Stimulated activated CD8-positive, alpha-beta memory T cell treated with anti-CD3 and anti-CD28 coated beads, Interleukin-4, amount 100 ng/mL, for 24 hours (primary cell): Measurements from ENCODE around the gene ARSA.
"Not testable (repeated sequence)": the region's sequence is repeated elsewhere in the genome, so short reads cannot be mapped to it uniquely, and the experiment has no call there.

Experiments used
- DNase-seq: peaks from one replicate; pipeline ENCODE4 v3.0.0-alpha.2; 2020; ENCODE audit warnings: low read depth

ARSA gene

DNA sequence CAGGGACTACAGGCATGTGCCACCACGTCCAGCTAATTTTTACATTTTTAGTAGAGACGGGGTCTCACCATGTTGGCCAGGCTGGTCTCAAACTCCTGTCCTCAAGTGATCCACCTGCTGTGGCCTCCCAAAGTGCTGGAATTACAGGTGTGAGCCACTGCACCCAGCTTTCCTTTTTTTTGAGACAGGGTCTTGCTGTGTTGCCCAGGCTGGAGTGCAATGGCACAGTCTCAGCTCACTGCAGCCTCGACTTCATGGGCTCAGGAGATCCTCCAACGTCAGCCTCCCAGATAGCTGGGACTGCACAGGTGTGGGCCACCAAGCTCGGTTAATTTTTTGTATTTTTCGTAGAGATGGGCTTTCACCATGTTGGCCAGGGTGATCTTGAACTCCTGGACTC is 26.7 kb upstream of the ARSA start:
- not testable (repeated sequence) for DNase-seq

DNA sequence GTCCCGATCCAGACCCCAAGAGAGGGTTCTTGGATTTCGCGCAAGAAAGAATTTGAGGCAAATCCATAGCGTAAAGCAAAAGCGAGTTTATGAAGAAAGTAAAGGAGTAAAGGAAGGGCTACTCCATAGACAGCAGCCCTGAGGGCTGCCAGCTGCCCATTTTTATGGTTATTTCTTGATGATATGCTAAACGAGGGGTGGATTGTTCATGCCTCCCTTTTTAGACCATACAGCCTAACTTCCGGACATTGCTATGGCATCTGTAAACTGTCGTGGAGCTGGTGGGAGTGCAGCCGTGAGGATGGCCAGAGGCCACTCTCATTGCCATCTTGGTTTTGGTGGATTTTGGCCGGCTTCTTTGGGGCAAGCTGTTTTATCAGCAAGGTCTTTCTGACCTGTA is 25.3 kb upstream of the ARSA start:
- DNase-seq, result no peak

DNA sequence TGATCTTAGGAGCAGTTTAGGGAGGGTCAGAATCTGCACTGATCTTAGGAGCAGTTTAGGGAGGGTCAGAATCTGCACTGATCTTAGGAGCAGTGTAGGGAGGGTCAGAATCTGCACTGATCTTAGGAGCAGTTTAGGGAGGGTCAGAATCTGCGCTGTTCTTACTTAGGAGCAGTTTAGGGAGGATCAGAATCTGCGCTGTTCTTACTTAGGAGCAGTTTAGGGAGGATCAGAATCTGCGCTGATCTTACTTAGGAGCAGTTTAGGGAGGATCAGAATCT is 15.8 kb upstream of the ARSA start:
- DNase-seq, result not testable (repeated sequence)

DNA sequence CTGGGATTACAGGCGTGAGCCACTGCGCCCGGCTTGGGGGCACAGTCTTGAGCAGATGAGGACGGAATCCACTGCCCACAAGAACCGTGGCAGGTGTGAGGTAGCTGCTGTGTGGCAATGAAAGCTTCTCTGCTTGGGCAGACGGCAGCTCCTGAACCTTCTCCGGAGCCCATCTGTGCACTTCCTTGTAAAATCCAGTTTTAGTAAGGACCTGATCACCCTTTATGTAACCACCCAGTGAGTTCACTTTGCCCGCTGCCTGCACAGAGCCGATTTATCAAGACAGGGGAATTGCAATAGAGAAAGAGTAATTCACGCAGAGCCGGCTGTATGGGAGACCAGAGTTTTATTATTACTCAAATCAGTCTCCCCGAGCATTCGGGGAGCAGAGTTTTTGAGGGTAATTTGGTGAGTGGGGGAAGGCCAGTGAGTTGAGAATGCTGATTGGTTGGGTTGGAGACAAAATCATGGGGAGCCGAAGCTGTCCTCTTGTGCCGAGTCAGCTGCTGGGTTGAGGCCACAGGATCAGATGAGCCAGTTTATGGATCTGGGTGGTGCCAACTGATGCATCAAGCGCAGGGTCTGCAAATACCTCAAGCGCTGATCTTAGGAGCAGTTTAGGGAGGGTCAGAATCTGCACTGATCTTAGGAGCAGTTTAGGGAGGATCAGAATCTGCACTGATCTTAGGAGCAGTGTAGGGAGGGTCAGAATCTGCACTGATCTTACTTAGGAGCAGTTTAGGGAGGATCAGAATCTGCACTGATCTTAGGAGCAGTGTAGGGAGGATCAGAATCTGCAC is 15.3 kb upstream of the ARSA start:
- not testable (repeated sequence) for DNase-seq

DNA sequence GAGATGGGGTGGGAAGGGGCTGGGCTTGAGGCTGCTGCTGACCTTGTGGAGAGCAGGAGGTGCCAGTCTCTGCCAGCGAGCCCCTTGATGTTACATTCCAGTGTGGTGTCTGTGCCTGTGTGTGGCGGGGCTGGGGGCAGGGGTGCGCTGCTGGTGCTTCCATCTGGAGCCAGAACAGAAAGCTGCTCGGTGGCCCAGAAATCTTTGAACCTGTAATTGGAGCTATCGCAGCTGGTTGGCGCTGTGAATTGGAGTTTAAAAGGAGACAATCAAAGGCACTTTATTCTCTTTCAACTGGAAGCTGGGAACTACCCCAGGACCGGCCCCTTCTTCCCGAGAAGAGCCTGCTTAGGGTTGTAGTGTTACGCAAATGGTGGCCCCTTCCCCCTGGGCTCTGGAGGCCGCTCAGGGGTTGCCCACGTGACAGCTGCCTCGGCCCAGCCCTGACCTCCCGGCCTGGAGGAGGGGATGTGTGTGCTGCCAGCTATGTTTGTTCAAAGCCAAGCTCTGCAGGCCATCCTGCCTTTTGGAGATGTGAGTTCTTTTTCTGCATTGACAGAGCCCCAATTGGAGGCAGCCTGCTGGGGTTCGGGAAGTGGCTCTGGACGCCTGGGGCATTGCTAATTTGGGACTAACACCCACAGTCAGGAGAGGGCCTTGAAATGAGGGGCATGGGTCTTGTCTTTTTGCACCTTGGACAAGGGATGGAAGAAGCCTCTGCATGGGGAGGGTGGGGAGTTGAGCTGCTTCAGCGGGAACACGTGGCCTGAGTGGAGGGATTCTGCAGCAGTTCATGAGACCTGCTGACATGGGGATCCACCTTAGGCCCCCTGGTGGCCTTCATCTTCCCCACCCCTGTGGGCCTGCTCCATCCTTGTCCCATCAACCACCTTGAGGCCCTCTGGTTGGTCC is 14.0 kb upstream of the ARSA start:
- DNase-seq, result no peak

DNA sequence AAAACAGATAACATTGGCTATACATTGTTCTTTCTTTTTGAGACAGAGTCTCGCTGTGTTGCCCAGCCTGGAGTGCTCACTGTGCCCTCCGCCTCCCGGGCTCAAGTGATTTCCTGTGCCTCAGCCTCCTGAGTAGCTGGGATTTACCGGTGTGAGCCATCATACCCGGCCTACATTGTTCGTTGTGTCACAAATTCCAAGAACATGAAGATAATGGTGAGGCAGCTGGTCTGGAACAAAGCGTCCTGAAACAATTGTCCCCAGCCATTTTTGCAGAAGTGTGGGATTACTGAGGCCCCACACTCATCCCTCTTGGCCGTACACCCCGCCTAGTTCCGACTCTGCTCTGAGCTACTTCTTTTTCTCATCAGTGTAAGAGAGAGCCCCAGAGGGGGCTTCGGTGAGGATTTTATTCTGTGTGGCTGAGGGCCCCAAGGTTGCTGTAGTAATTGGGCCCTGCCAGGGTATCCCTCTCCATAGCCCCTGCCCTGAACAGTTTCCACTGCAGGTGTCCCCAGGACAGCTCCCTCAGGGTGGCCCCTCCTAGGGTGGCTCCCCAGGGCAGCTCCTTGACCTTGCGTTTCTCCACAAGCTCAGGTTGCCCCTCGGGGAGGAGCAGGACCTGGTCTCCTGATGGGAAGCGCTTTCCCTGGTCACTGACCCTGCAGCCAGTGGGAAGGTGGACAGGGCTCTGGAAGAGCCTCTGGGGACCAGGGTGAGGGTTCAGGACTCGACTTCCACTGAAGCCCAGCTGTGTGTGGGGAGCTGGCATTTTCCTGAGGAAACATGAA is 13.1 kb upstream of the ARSA start:
- no peak for DNase-seq

DNA sequence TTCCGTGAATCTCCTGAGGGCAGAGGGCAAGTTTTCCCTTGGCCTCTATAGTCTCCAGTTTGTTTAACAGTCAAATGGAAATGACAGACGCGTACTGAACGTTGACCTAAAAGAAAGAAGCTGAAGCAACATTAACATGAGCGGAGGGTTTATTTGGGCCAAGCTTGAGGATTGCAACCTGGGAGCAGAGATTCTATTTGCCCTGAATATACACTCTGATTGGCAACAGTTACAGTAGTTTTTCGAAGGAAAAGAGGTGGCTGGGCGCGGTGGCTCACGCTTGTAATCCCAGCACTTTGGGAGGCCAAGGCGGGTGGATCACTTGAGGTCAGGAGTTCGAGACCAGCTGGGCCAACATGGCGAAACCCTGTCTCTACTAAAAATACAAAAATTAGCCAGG is 12.3 kb upstream of the ARSA start:
- DNase-seq, result not testable (repeated sequence)

DNA sequence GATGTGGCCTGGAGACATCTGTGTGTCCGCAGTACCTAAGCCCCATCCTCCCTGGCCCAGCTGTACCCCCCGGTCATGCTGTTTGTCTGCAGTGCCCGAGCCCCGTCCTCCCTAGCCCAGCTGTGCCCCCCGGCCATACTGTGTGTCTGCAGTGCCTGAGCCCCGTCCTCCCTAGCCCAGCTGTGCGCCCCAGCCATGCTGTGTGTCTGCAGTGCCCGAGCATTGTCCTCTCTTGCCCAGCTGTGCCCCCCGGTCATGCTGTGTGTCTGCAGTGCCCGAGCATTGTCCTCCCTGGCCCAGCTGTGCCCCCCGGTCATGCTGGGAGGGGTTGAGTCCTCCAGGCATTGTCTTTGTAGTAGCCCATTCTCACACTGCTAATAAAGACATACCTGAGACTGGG is 7.6 kb upstream of the ARSA start:
- no peak for DNase-seq

DNA sequence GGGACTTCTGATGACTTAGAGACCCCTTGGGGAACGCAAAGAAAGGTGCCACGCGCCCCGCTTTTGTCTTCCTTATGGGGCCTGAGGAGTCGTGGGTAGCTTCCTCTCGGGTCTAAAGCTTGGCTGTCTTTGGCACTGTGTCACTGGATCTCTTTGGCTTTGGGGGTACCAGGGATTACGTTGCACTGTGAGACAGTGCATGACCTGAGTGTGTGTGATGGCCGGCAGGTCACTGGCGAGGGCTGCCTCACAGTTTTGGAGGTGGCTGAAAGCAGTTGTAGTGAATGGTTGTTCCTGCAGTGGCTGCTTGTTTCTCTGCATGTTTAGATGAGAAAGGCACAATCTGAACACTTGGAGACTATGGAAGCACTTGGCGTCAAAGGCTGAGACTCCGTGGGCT is 5.8 kb upstream of the ARSA start:
- no peak for DNase-seq

DNA sequence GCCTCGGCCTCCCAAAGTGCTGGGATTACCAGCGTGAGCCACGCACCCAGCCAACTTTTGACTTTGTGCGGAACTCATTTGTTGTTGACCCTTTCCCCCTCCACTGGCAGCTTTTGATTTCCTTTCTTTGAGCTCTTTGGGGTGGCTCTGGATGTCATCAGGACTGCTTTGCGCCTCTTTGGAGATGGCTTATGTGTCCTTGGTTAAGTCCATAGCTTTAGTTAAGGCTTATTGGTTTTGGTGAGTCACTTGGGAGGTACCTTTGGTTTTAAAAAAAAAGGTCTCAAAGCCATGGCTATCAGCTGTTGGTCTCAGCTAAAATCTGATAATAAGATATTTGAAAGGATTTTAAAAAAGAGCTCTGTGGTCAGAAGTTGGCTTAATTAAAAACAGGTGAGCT is 5.1 kb upstream of the ARSA start:
- DNase-seq, result no peak

DNA sequence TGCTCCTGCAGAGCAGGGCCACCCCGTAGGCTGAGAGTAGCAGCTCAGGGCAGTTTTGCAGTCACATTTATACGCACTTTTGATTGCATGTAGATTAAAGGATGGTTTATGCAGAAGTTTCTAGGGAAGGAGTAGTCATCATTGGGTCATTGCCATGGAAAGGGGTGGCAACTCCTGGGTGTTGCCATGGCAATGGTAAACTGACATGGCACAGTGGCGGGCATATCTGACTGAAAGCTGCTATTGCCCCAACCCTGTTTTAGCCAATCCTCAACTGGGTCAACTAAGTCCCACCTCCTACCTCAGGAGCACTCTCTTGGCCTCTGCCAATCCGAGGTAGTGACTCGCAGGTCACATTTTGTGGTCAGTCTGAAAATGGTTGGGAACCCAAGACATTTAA is 2.4 kb upstream of the ARSA start:
- no peak for DNase-seq

DNA sequence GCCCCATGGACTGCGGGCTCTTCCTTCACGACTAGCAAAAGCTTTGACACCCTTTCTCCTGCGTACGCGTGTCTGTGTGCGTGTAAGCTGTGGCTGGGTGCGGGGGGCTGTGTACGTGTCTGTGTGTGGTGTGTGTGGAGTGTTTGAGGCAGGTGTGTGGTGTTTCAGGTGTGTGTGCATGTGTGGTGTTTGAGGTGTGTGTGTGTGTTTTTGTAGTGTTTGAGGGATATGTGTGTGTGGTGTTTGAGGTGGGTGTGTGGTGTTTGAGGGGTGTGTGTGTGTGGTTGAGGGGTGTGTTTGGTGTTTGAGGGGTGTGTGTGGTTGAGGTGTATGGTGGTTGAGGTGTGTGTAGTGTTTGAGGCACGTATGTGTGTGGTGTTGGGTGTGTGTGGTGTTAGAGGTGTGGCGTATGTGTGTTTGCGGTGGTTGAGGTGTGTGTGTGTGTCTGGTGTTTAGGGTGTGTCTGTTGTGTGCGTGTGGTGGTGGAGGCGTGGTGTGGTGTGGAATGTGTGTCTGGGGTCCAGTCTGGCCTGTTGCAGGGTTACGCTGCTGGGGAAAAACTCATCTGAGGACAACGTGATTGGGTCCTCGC is 687 bp upstream of the ARSA start:
- no peak for DNase-seq

DNA sequence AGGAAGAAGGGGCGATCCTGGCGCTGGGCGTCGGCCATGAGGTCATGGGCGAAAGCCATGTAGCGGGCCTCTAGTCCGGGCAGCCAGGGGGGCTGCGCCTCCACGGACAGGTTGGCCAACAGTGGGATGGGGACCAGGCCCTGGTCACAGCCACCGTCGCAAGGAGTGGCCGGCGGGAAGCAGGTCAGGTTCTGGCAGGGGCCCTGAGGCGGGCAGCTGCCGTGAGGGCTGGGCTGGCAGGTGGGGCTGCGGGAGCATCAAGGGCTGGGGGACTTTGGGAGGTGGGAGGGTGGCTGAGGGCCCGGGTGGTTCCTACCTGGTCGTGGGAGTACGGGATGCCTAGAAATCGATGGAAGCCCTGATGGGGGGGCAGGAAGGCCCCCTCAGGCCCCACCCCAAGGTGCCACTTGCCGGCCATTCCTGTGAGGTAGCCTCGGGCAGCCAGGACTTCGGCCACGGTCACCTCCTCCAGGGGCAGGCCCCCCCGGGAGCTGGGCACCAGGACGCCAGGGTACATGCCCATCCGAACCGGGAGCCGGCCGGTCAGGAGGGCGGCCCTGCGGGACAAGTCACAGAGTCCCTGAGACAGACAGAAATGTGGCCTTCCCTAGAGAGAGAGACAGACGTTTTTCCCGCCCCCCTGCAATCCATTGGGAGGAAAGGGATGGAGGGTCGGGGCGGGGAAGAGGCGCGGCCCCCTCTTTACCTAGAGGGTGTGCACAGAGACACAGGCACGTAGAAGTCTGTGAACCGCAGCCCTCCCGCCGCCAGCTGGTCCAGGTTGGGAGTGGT is 906 bp downstream of the ARSA start:
- DNase-seq, result no peak

DNA sequence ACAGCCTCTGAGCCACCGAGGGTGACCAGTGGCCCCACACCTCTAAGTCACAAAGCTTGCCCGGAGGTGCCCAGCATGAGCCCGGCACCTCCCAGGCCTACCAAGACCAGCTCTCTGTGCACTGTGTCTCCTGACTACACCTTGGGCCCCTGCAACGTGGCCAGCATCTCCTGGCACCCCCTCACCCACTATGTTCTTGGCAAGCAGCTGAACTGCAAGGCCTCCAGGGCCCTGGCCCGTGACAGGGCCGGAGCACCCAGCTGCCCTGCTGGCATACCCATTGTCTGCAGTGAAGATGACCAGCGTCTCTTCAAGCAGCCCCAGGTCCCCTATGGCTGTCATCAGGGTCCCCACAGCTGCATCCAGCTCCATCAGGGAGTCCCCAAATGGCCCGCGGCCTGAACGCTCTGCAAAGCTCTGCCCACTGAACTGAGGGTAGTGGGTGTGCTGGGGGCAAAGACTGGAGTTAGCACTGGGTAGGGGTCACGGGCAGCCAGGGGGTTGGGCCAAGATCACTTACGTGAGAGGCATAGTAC is 1.6 kb downstream of the ARSA start:
- DNase-seq, result no peak

DNA sequence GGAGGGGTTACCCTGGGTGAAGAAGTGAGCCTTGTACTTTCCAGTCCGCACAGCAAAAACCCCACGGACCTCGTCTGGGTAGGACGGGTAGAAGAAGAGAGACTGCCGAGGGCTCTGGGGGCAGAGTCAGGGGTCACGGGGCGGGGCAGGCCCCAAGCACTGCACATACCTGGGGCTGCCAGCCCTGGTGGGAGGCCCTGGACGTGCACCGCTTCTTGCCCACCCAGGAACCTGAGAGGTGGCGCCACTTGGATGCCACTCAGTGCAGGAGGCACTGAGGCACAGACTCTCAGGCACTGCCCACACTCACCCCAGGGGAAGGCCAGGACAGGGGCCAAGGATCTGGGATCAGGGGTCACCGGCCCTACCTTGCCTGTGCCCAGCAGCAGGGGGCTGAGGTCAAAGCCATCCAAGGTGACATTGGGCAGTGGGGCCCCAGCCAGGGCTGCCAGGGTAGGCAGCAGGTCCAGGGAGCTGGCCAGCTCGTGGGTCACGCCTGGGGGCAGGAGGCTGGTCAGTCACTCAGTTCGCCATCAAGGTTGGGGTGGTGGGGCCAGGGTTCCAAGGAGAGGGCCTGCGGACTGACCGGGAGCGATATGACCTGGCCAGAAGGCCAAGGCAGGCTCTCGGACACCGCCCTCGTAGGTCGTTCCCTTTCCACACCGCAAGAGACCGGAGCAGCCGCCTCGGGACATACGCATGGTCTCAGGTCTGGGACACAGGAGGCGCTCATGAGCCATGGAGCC is 2.2 kb downstream of the ARSA start:
- no peak for DNase-seq

DNA sequence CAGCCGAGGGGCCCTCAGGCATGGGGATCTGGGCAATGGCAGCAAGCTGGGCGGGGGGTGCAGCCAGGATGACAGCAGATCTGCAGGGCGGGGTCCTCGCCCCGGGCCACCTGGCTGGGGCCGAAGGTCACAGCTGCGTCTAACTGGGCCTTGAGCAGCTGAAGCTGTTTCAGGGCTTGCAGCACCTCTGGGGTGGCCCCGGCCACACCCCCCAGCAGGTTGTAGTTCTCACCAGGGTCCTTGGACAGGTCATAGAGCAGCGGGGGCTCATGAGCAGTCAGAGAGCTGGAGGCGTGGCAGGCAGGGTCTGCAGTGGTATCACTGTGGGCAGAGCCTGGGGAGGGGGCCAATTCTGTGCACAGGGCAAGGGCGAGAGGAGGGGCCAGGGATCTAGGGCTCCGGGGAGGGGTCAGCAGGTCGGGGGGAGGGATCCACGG is 2.8 kb downstream of the ARSA start:
- DNase-seq, result no peak

DNA sequence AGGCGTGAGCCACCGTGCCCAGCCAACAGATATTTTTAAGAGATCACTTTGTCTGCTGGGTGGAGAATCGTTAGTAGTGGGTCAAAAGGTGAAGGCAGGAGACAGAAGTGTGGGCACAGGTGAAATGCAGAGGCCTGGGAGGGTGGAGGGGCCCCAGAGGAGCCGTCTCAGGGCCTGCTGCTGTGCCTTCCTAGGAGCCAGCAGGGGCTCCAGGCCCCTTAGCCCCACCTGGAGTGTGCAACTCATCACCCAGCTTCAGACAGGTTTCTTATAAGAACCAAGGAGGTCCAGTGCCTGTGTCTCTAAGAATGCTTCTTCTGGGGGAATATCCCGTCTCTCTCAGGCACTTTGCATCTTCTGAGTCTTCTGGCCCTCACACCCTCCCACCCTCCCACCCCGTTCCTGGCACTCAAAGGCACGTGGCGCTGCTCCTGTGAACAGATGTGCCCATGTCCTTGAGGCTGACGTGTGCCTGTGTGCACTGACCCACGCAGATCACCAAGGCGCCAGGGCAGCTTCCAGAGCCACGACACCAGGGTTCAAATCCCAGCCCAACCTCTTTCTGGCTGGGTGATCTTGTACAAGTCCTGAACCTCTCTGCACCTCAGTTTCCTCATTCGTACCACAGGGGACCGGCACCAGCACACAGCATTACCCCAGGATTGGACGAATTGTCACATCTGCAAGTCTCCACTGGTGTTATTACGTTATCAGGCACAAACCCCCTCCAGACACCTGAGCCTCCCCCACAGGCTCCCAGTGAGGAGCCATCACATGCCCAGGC is 3.4 kb downstream of the ARSA start:
- DNase-seq, result no peak

DNA sequence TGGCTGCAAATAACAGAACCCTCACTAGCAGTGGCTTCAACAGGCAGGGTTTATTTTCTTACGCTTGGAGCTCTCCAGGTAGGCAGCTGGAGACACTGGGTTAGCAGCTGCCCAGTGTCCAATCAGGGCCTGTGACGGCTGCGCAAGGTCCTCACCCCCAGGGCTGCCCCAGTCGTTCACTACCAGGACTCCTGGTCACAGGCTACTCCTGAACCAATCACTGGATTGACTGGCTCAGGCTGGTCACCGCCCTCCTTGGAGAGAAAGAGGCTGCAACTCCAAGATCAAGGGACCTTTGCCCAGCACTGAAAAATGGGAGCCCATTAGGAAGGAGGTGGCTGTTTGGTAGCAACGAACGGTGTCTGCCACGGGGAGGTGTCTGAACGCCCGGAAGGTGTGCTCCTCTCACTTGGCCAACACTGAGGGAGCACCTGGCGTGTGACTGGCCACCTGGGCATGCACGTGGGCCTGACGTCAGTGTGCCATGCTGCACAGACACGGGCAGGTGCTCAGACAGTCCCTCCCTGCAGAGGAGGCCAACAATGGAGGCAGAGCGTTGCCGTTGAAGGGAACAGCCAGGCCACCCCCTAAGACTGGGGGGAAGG is 5.1 kb downstream of the ARSA start:
- no peak for DNase-seq
